Activated T-helper 2 cell treated with anti-CD3 and anti-CD28 coated beads, Interferon-gamma antibody, Interleukin-2, Interleukin-4, amounts not matched to agents 10 μg/mL and 5 μg/mL and 100 μg/mL, durations not matched to agents 14 hours and 24 hours and 36 hours (primary cell): ENCODE measurements around the gene TCF12. TPM values are rescaled to one million over a fixed set of nuclear protein-coding genes. Genes with fewer than 3 reads are reported as not detected.

ENCODE experiments used
- DNase-seq: peaks from one replicate; pipeline ENCODE4 v3.0.0; 2021; ENCODE audit warnings: low spot score
- H3K27ac Mint-ChIP-seq: one replicate; pipeline ENCODE4 v1.8.0; 2021; ENCODE audit warnings: mixed read lengths
- H3K27me3 Mint-ChIP-seq: one replicate; pipeline ENCODE4 v1.8.0; 2021; ENCODE audit warnings: low read depth, mixed read lengths
- H3K36me3 Mint-ChIP-seq: one replicate; pipeline ENCODE4 v1.8.0; 2021; ENCODE audit warnings: low read depth, mixed read lengths
- H3K4me1 Mint-ChIP-seq: one replicate; pipeline ENCODE4 v1.8.0; 2021; ENCODE audit warnings: low read depth, mixed read lengths
- H3K4me3 Mint-ChIP-seq: one replicate; pipeline ENCODE4 v1.8.0; 2021; ENCODE audit warnings: low read depth, mild to moderate bottlenecking, moderate library complexity, mixed read lengths
- H3K9me3 Mint-ChIP-seq: one replicate; pipeline ENCODE4 v1.8.0; 2021; ENCODE audit warnings: mixed read lengths
- intact Hi-C: fragments of 100-400 bp; cut with micrococcal nuclease; formaldehyde crosslinking; loops from one replicate; pipeline ENCODE4 v1.15.1; 2023
- total RNA-seq: library from RNA; stranded (reverse); gene quantifications from 2 replicates; pipeline ENCODE4 v1.2.3, GENCODE V29; 2022

Gene TCF12
- total RNA-seq, 1 donor from 2014 or later: 70.7 TPM

DNA sequence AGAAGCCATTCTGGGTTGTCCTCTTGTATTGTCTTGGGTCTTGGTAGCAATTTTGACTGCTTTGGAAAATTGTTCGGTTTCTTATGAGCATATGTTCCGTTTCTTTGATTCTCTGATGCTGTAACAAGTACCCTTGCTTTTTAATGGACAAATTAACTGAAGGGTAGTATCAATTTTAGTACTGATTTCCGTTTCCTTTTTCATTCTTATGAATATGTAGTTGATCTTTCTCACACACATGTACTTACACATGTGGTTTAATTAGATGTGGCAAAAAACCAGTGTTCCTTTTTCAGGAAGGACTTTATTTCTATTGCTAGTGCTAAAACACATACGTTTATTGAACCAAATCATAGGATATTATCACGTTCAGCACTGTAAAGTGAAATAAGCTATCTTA lies 119.1 kb downstream of the TCF12 start:
- Mint-ChIP-seq H3K4me1 (peaks cover 18% of the 10 kb centered on the region), H3K27ac (no peak overlapping the region)

DNA sequence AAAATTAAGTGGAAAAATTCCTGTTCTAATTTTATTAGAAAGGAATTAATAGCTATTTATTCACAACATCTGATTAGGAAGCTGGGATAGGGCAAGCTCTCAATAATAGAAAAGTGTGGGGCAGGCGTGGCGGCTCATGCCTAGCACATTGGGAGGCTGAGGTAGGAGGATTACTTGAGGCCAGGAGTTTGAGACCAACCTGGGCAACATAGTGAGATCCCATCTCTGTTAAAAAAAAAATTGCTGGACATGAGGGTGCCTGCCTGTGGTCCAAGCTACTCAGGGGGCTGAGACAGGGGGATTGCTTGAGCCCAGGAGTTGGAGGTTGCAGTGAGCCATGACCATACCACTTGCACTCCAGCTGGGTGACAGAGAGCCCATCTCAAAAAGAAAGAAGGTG lies 119.6 kb downstream of the TCF12 start:
- no peaks in the 10 kb centered on the region for H3K9me3 Mint-ChIP-seq
- H3K27me3 Mint-ChIP-seq: no peaks in the 10 kb centered on the region
- peaks cover 16% of the 10 kb centered on the region for H3K4me1 Mint-ChIP-seq
- H3K36me3 Mint-ChIP-seq: no peaks in the 10 kb centered on the region
- no peak for DNase-seq
- H3K4me3 Mint-ChIP-seq: no peak overlapping the region
- H3K27ac Mint-ChIP-seq: no peak overlapping the region
- intact Hi-C loops: no loop called here

More for the DNA sequence above, 119.1 kb downstream of the TCF12 start:
- Mint-ChIP-seq H3K4me3 (no peak overlapping the region), H3K36me3 (no peaks in the 10 kb centered on the region), H3K9me3 (no peaks in the 10 kb centered on the region), H3K27me3 (no peaks in the 10 kb centered on the region)
- DNase-seq: no peak
- intact Hi-C loops: no loop called here

DNA sequence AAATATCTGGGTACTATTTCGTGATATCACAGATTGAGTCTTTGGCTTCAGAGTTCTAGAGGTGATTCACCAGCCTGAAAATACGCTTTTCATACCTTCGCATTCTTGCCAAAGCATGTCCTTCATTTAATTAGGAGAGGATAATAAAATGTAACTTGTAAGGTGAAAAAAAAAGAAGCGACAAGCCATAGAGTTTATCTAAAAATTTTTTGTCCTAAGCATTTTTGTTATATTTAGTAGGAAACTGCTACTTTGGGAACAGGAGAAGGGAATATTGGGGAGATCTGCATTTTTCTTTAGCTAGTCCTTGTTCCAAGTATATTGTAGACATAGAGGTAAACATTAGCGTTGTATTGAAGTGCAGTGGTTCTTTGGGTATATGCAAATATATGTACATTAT lies 120.1 kb downstream of the TCF12 start:
- no peaks in the 10 kb centered on the region for H3K27me3 Mint-ChIP-seq

DNA sequence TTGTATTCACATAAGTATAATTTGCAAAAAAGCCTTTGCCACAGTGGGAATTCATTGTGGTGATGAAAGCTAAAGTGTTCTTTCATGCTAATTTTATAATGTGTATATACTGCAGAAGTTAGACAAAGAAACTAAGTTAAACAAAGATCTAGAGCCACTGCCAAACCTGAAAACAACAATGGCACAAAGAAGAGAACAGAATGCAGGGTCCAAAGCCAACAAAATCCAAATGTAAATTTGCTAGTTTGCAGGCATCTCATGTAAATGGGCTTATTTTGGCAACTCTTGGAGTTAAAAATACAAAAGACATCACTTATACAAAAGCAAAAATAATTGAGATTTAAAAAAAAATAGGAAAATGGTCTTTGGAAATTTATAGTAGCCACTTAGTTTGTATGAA lies 123.0 kb downstream of the TCF12 start:
- Mint-ChIP-seq H3K36me3 (peaks cover 4% of the 10 kb centered on the region), H3K9me3 (no peaks in the 10 kb centered on the region), H3K27me3 (no peaks in the 10 kb centered on the region), H3K27ac (no peak overlapping the region), H3K4me1 (peaks cover 25% of the 10 kb centered on the region), H3K4me3 (no peak overlapping the region)
- no peak for DNase-seq
- intact Hi-C loops: no loop called here

More for the DNA sequence above, 120.1 kb downstream of the TCF12 start:
- intact Hi-C loops: no loop called here
- Mint-ChIP-seq H3K4me1 (peaks cover 17% of the 10 kb centered on the region), H3K4me3 (no peak overlapping the region), H3K36me3 (no peaks in the 10 kb centered on the region), H3K9me3 (no peaks in the 10 kb centered on the region), H3K27ac (no peak overlapping the region)
- no peak for DNase-seq

DNA sequence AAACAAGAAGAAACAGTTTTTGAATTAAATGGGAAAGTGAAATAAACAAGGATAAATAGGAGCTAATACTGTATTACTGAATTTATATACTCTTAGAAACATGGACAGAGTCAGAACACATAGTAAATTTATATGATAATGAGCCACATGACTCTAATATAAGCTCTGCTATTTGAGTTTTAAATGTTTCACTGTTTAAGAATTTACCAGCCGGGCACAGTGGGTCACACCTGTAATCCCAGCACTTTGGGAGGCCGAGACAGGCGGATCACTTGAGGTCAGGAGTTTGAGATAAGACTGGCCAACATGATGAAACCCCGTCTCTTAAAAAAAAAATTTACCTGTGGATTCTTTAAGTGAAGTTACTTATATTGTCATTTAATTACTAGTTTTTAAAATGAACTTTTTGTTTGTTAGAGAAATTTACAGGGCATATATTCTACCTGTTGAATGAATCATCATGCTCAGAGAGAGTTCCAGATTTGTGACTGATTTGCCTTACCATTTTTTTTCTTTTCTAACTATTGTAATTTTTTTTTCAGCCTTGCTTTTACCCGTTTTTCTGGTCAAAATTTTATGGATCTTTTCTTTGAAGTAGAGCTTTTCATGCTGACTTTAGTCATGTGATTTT lies 125.7 kb downstream of the TCF12 start:
- Mint-ChIP-seq H3K4me1 (peaks cover 16% of the 10 kb centered on the region), H3K36me3 (peaks cover 4% of the 10 kb centered on the region)
- intact Hi-C loops: no loop called here

DNA sequence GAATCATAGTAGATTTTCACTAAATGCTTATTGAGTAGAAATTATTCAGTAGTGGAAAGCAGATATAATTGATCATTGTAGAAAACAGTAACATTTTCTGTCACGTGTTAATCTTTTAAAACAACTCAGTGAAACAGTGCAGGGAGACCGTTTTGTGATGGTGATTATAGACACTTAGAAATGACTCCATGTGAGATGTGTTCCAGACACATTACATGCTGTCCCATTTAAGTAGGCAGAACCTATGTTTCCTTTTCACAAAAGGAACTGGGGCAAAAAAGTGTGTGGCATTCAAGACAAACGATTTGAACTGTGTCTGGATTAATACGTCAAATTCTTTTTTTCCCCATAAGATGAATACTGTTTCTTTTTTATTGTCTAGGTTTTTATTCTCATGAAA lies 126.5 kb downstream of the TCF12 start:
- intact Hi-C loops: no loop called here
- no peak overlapping the region for H3K4me3 Mint-ChIP-seq
- DNase-seq: no peak
- H3K4me1 Mint-ChIP-seq: peaks cover 16% of the 10 kb centered on the region
- peaks cover 4% of the 10 kb centered on the region for H3K36me3 Mint-ChIP-seq
- no peak overlapping the region for H3K27ac Mint-ChIP-seq
- H3K27me3 Mint-ChIP-seq: no peaks in the 10 kb centered on the region
- no peaks in the 10 kb centered on the region for H3K9me3 Mint-ChIP-seq

More for the DNA sequence above, 125.7 kb downstream of the TCF12 start:
- H3K4me3 Mint-ChIP-seq: no peak overlapping the region
- DNase-seq: no peak
- H3K27me3 Mint-ChIP-seq: no peaks in the 10 kb centered on the region
- no peaks in the 10 kb centered on the region for H3K9me3 Mint-ChIP-seq
- no peak overlapping the region for H3K27ac Mint-ChIP-seq

DNA sequence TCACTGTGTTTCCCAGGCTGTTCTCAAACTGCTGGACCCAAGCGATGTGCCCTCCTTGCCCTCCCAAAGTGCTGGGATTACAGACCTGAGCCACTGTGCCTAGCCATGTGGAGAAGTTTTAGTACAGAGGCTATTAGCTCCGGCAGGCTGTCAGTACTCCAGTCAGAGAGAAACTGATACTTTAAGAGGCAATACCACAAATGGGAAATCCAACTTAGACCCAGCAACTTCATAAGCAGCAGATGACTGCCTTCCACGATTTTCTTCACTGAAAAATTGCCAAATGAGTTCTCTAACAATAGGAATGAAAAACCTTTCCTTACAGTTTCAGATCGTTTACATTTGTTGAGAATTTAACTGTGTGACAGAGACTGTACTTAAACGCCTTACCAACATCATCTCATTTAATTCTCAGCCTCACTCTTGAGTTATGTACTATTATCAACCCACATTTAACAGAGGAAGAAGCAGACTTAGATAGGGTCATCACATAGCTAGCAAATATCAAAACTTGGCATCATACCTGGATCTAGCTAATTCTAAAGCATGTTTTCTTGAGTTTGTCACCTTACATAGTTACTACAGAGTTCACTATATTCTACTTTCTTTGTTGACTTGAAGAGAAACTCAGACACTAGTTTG lies 127.4 kb downstream of the TCF12 start:
- Mint-ChIP-seq H3K36me3 (peaks cover 4% of the 10 kb centered on the region), H3K27me3 (no peaks in the 10 kb centered on the region), H3K9me3 (no peaks in the 10 kb centered on the region), H3K4me1 (peaks cover 16% of the 10 kb centered on the region), H3K27ac (no peak overlapping the region), H3K4me3 (no peak overlapping the region)
- intact Hi-C loops: no loop called here
- DNase-seq: no peak

DNA sequence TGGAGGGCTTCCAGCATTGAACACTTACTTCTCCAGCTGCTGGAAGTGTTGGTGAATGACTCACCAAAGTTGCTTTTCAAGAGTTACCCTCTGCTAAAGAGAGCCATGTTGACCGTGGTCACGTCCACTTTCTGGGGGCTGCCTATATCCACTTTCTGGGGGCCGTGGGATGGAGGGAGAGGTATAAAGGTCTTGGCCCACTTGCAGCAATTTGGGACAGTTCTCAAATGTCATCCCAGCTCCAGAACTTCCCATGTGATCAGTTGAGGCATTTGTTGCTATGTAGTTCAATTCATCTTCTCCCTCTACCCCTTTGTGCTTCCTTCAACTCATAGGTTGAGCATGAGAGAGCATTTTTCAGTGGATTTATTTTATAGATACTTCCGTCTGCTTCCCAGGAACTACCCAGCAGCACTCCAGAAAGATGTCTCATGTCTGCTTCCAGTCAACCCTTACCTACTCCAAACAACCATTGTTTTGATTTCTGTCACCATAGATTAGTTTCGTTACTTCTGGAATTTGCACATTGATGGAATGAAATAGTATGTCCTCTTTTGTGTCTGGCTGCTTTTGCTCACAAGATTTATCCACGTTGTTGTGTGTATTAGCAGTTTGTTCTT lies 130.6 kb downstream of the TCF12 start:
- intact Hi-C loops: no loop called here
- peaks cover 4% of the 10 kb centered on the region for H3K36me3 Mint-ChIP-seq
- peaks cover 24% of the 10 kb centered on the region for H3K4me1 Mint-ChIP-seq
- H3K9me3 Mint-ChIP-seq: no peaks in the 10 kb centered on the region
- no peak for DNase-seq
- no peaks in the 10 kb centered on the region for H3K27me3 Mint-ChIP-seq
- no peak overlapping the region for H3K4me3 Mint-ChIP-seq
- no peak overlapping the region for H3K27ac Mint-ChIP-seq

DNA sequence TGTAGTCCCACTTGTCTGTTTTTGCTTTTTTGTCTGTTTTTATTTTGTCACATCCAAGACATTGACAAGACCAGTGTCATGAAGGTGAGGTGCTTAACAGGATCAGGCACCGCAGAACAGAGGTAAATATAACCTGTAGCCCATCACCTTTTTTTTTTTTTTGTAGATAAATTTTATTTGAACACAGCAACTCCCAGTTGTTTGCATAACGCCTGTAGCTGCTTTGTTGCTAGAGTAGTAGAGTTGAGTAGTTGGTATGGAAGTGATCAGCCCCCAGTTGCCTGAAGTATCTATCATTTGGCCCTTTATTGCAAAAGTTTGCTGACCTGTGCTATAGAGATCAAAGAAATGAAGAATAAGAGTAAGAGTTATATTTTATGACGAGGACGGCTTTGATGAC lies 135.0 kb downstream of the TCF12 start:
- Mint-ChIP-seq H3K4me1 (peaks cover 18% of the 10 kb centered on the region), H3K36me3 (no peaks in the 10 kb centered on the region), H3K4me3 (no peak overlapping the region), H3K27ac (no peak overlapping the region), H3K9me3 (no peaks in the 10 kb centered on the region), H3K27me3 (no peaks in the 10 kb centered on the region)
- intact Hi-C loops: no loop called here
- no peak for DNase-seq

DNA sequence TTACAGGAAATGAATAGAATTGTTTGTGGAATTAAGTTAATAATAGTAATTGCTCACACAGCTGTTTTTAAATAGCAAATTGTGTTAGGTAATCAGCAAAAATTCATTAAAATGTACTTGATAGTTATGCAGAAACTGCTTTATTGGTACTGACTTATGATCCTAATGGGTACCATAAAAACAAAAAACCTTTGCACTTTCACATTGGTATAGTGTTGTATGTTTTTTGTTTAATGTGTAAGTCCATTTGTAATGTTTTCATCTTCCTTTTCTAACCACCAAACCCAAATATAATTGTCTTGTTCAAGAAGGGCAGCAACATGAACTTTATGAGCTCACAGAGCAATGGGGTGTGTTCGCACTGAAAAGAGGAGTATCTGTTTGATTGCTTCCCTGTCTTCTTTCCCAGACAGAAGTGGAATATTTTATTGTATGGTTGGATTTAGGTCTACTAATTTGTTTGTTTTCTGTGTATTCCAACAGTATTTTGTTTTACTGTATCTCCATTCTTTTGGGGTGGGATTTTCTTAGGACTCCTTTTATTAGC lies 135.8 kb downstream of the TCF12 start:
- H3K9me3 Mint-ChIP-seq: no peaks in the 10 kb centered on the region

DNA sequence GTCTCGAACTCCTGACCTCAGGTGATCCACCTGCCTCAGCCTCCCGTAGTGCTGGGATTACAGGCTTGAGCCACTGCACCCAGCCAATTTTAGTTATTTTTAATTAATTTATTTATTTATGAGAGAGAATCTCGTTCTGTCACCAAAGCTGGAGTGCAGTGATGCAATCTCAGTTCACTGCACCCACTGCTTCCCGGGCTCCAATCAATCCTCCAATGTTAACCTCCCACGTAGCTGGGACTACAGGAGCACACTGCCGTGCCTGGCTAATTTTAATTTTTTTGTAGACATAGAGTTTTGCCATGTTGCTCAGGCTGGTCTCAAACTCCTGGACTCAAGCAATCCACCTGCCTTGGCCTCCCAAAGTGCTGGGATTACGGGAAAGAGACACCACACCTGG lies 137.9 kb downstream of the TCF12 start:
- Mint-ChIP-seq H3K9me3 (no peaks in the 10 kb centered on the region), H3K27ac (no peak overlapping the region), H3K27me3 (no peaks in the 10 kb centered on the region), H3K4me1 (peaks cover 20% of the 10 kb centered on the region), H3K36me3 (no peaks in the 10 kb centered on the region), H3K4me3 (no peak overlapping the region)
- DNase-seq: no peak
- intact Hi-C loops: no loop called here

More for the DNA sequence above, 135.8 kb downstream of the TCF12 start:
- DNase-seq: no peak
- intact Hi-C loops: no loop called here
- Mint-ChIP-seq H3K27ac (no peak overlapping the region), H3K4me1 (peaks cover 18% of the 10 kb centered on the region), H3K27me3 (no peaks in the 10 kb centered on the region), H3K4me3 (no peak overlapping the region), H3K36me3 (no peaks in the 10 kb centered on the region)

DNA sequence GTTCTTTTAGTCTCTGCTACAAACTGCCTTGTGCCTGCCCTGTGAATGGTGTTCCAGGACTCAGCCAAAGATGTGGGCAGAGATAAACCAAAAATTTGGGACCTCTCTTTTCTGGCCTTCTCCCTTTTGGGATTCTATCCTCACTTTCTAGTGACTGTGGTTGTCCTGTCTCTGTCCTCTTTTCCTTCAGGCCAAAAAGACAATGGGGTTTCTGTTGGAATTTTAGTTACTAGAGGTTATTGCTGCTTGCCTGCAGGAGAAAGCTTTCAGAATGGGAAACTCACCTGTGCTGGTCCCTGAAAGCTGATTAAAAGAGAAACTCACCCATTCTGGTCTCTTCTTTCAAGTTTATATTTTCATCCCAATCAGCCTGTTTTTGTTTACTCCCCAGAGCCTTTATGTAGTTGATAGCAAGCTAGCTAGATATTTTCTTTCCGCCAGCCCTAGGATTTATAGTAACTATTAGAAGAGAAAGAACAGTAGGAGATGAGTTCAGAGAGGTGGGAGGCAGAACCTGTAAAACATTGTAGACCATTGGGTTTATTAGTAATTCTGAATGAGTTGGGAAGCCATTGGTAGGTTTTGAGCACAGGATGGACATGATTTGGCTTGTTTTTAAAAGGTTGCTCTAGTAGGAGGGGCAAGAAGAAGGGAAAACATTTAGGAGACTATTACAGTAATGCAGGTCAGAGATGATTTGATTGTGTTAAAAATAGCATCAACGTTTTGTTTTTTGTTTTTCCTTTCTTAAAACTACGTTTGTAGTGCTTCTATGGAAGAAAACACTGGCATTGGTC lies 138.9 kb downstream of the TCF12 start:
- DNase-seq: no peak
- H3K27ac Mint-ChIP-seq: no peak overlapping the region
- H3K9me3 Mint-ChIP-seq: no peaks in the 10 kb centered on the region
- no peaks in the 10 kb centered on the region for H3K36me3 Mint-ChIP-seq
- H3K27me3 Mint-ChIP-seq: no peaks in the 10 kb centered on the region
- H3K4me3 Mint-ChIP-seq: no peak overlapping the region
- intact Hi-C loops: no loop called here
- H3K4me1 Mint-ChIP-seq: peaks cover 16% of the 10 kb centered on the region
